A673 (cell line): ENCODE data around the gene FOXD4L6.
"Not testable (repeated sequence)": the region's sequence is repeated elsewhere in the genome, so short reads cannot be mapped to it uniquely, and the experiment has no call there.

ENCODE experiments used
- CTCF ChIP-seq: fragments of 300-800, 200-600 bp; sonication (generic); conservative IDR thresholded peaks from 2 replicates; pipeline ENCODE4 v1.5.1; 2017; ENCODE audit warnings: low read depth, mild to moderate bottlenecking, antibody characterized with exemption, low read length, moderate library complexity, mixed read lengths
- EZH2 ChIP-seq: fragments of 200-600 bp; sonication (generic); IDR thresholded peaks from 2 replicates; pipeline ENCODE4 v1.6.1; 2017; ENCODE audit warnings: borderline replicate concordance, low read depth, mild to moderate bottlenecking, mixed read lengths, antibody characterized with exemption, low read length; ENCODE audit not compliant: poor library complexity, severe bottlenecking

- not testable (repeated sequence) for TF ChIP-seq CTCF, EZH2
Observed at GRCh38 chr9:41124250-41125108, 4.0 kb downstream of the FOXD4L6 start.
